Measurements from ENCODE around the gene STC2.
A peak's percentile ranks its signal among the peaks of the same experiment; 100 is the strongest.
"Not testable (repeated sequence)": the region's sequence is repeated elsewhere in the genome, so short reads cannot be mapped to it uniquely, and the experiment has no call there.

Gene STC2, protein sequence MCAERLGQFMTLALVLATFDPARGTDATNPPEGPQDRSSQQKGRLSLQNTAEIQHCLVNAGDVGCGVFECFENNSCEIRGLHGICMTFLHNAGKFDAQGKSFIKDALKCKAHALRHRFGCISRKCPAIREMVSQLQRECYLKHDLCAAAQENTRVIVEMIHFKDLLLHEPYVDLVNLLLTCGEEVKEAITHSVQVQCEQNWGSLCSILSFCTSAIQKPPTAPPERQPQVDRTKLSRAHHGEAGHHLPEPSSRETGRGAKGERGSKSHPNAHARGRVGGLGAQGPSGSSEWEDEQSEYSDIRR

DNA sequence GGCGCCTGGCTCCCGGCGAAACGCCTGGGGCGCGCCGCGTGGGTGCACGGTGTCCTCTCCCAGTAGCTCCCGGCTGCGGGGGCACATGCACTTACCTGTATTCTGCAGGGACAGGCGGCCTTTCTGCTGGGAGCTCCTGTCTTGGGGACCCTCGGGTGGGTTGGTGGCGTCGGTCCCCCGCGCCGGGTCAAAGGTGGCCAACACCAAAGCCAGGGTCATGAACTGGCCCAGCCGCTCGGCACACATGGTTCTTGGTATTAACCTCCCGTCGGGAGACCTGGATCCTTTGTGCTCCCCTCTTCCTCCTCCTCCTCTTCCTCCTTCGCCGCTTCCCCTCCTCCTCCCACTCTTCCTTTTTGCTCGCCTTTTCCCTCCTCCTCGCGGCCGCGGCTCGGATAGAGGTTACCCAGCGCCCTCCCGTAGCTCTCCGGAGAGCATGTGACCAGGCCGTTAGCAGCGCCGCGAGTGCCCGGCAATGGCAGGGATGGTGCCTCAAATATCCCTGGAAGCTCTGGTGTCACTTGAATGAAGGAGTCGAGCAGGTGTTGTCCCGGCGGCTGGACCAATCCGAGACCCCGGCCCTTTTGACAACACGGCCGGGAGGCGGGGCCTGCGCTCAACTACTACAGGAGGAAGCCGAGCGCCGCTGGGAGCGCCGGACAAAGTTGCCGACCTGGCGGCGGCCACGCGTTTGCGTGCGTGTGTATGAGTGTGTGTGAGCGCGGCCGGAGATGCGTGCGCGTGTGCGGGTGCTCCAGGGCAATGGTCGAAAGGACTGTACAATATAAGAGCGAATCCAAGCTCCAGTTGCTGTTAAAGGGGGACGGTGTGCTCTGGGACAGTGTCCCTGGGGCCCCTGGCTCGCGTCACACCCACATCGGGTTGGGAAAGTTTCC is at the start of gene STC2:
STC2 (minus strand) TSS at position 467 of the 896 bp plus-strand sequence; CDS start at position 246, 221 bp downstream.
- peak; percentile 92 for DNase-seq (ENCODE audit: low spot score)
- TF ChIP-seq, protein P1, sequence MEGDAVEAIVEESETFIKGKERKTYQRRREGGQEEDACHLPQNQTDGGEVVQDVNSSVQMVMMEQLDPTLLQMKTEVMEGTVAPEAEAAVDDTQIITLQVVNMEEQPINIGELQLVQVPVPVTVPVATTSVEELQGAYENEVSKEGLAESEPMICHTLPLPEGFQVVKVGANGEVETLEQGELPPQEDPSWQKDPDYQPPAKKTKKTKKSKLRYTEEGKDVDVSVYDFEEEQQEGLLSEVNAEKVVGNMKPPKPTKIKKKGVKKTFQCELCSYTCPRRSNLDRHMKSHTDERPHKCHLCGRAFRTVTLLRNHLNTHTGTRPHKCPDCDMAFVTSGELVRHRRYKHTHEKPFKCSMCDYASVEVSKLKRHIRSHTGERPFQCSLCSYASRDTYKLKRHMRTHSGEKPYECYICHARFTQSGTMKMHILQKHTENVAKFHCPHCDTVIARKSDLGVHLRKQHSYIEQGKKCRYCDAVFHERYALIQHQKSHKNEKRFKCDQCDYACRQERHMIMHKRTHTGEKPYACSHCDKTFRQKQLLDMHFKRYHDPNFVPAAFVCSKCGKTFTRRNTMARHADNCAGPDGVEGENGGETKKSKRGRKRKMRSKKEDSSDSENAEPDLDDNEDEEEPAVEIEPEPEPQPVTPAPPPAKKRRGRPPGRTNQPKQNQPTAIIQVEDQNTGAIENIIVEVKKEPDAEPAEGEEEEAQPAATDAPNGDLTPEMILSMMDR (IDR thresholded peaks at IDR 0.05; ENCODE audit: extremely low read depth, insufficient read depth, missing control alignments) = no peak
- in situ Hi-C loops (cut with MboI; ENCODE audit: low pct_unique_long_range_greater_than_20kb, low sequenced_read_pairs, unreplicated experiment) = no loop called here

DNA sequence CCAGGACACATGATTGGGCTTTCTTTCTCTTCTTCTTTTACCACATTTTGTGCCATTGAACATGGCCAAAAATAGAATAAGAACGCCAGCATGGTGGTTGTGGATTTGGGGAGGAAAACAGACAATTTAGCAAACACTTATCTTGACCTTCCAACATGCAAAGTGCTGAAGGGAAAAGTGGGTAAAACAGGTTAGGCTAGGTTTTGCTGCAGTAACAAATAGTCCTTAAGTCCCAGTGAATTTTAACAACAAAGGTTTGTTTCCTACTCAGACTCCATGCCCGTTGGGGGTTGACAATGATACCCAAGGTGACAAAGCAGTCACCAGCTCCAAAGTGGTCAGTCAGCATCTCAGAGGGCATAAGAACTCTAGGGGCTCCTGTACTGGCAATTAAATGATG is 43.2 kb upstream of the STC2 start:
- DNase-seq (ENCODE audit: low spot score) = no peak
- in situ Hi-C loops (cut with MboI; ENCODE audit: low pct_unique_long_range_greater_than_20kb, low sequenced_read_pairs, unreplicated experiment) = no loop called here
- TF ChIP-seq, protein P1 (IDR thresholded peaks at IDR 0.05; ENCODE audit: extremely low read depth, insufficient read depth, missing control alignments) = no peak

DNA sequence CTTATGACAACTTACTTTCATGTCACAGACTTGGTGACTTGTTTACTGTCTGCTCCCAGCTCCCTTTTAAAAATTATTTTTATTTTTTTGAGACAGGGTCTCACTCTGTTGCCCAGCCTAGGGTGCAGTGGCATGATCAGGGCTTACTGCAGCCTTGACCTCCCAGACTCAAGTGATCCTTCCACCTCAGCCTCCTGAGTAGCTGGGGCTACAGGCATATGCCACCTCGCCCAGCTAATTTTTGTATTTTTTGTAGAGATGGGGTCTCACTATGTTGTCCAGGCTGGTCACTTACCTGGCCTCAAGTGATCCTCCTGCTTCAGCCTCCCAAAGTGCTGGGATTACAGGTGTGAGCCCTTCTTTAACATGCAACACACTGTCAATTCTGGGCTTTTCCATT is 35.2 kb upstream of the STC2 start:
- in situ Hi-C loops (cut with MboI; ENCODE audit: low pct_unique_long_range_greater_than_20kb, low sequenced_read_pairs, unreplicated experiment); DNase-seq (ENCODE audit: low spot score): not testable (repeated sequence)

DNA sequence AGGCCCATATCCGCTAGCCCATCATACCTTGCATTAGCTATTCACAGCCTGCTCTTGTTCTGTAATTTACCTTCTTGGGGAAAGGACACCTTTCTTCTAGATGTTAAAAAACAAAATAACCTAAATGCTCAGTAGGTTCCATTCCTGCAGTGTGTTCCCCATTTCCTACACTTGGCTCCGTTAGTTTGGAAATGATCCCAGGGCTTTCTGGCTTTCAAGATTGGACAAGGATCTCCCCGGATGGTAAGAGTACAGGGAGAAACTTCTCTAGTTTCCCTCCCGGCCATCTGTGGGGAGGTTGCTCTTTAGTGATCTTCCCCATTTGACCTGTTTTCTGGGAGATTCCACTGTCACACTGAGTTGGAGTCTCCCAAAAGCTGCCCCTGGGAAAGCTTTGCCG is 27.3 kb upstream of the STC2 start:
- in situ Hi-C loops (cut with MboI; ENCODE audit: low pct_unique_long_range_greater_than_20kb, low sequenced_read_pairs, unreplicated experiment) = no loop called here
- TF ChIP-seq, protein P1 (IDR thresholded peaks at IDR 0.05; ENCODE audit: extremely low read depth, insufficient read depth, missing control alignments) = no peak
- no peak for DNase-seq (ENCODE audit: low spot score)

DNA sequence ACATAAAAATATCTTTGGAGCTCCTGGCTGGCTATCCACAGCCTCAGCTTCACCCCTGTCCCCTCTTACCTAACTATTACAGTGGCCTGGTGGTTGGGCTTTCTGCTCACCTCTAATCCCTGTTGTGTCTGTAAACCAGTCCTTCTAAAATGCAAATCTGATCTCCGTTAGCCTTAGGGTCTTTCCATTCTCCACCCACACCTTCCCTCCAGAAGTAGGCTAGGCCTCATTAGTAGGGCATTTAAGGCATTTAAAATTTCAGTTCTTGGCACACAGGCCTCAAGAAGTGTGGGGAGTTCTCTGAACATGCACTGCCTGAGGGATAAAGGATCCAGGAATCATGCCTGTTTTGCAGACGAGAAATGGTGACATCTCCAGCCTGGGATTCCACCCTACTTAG is 26.4 kb upstream of the STC2 start:
- in situ Hi-C loops (cut with MboI; ENCODE audit: low pct_unique_long_range_greater_than_20kb, low sequenced_read_pairs, unreplicated experiment) = no loop called here
- TF ChIP-seq, protein P1 (IDR thresholded peaks at IDR 0.05; ENCODE audit: extremely low read depth, insufficient read depth, missing control alignments) = no peak
- DNase-seq (ENCODE audit: low spot score) = no peak

DNA sequence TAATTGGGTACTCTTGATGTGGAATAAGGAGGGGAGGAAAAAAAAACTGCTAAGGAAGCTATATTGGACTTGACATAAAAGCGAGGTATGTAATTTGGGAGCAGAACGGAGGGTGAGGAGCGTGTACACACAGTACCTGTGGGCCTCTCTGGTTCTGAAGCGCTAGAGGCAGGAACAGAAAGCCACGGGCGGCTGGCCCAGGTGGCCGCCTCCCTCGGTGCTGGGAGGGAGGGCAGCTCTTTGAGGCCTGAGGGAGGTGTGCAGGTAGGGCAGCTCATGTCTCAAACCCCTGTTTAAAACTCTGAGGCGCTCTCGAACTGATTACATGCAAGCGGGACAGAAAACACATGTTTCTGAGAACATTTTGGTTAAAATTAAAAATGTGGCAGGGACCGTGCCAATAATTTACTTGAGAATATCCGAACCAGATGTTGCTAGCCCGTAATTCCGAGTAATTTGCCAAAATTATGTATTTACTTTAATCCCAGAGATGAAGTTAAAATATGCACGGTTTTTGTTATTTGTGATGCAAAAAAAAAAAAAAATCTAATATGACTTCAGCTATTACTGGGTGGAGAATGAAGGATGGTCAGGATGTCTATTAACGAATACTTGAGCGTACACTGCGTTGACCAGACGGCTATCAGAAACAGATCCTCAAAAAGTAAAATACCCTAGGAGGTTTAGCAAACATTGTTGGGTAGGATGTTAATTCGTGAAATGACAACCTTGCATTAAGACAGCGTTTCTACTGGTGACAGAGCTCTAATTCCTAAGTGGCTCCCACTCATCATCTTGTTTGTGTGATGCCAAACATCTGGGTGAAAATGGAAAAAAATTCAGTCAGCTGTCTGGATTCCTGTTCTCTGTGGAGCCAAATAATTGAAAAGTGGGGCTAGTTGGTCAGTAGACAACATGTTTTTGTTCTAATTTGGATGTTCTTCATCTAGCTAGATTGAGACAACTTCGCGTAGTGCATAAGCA is 24.4 kb upstream of the STC2 start:
- DNase-seq (ENCODE audit: low spot score) = no peak
- in situ Hi-C loops (cut with MboI; ENCODE audit: low pct_unique_long_range_greater_than_20kb, low sequenced_read_pairs, unreplicated experiment) = no loop called here
- TF ChIP-seq, protein P1 (IDR thresholded peaks at IDR 0.05; ENCODE audit: extremely low read depth, insufficient read depth, missing control alignments) = no peak

All from GM13977 (cell line).